ENCODE data around the gene ADM5. TPM values are rescaled to one million over a fixed set of nuclear protein-coding genes. Genes with fewer than 3 reads are reported as not detected.

Gene ADM5, protein sequence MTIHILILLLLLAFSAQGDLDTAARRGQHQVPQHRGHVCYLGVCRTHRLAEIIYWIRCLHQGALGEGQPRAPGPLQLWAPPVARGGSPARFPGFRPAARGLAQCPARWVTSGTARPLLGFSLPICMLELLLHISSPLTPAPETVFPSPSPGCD
- total RNA-seq: 1 to 10 TPM; 4.1 to 4.3 TPM

- H3K4me3 Mint-ChIP-seq: peak within 1 kb of the TSS; percentile 82
- peak within 1 kb of the TSS; percentile 65 for H3K27ac Mint-ChIP-seq
- peaks cover 7% of the 10 kb centered on the region for H3K36me3 Mint-ChIP-seq
- H3K9me3 Mint-ChIP-seq: no peaks in the 10 kb centered on the region
- DNase-seq (peak; percentile 66), ATAC-seq (ENCODE audit: low read depth) (peak; percentile 53)
- H3K27me3 Mint-ChIP-seq: peaks cover 19% of the 10 kb centered on the region
- POLR2A ChIA-PET: interaction anchor here (0.5 to 1.3 kb wide), 2 partner anchors 9 to 124 kb away, joined by 3 to 4 read pairs; partner anchors contain the start of gene FUZ
- peaks cover 19% of the 10 kb centered on the region for H3K4me1 Mint-ChIP-seq
Measured at GRCh38 chr19:49689133-49690078, at the start of gene ADM5. Gene ADM5, plus strand, starts transcription at chr19:49689594. Its CDS starts 244 bp downstream, at chr19:49689838.

DNA sequence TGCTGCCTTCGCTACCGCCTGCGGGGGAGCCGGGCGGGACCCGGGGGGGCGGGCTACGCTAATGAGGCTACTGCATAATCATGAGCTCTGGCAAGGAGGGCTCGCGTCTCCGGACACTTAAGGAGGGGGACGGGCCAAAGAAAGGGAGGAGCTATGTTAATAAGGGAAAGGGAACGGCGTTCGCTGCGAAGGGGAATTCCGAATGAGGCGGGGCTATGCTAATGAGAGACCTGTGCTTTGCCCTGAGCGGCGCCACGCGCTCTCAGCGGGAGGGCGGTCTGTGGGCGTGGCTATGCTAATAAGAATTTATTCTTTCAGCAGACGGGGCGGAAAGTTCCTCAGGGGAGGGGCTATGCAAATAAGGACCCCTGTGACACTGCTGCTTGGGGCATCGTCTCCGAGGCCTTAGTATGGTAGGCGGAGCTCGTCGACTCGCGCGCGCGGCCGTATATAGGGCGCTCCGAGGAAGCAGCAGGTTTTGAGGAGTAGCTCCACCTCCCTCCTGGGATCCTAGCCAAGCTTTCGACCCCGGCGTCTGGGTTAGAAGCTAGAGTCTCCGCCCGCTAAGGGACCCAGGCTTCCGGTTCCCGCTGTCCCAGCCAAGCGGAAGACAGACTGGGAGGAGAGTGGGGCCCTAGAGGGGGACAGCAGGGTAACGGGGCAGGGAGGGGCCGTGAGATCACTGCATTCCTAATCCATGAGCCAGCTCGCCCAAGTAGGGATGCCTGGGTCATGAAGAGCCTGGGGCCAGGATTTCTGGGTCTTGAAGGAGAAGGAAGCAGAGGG is 49.1 kb upstream of the ADM5 start, which contains the start of gene RRAS:
Gene RRAS, minus strand, starts transcription at position 31 of the 786 bp plus-strand sequence. CDS start 45 bp downstream, outside the sequence.
- peak within 1 kb of the TSS; percentile 94 for H3K4me3 Mint-ChIP-seq
- no peaks in the 10 kb centered on the region for H3K9me3 Mint-ChIP-seq
- peak within 1 kb of the TSS; percentile 98 for H3K27ac Mint-ChIP-seq
- POLR2A ChIA-PET: interaction anchor here (0.5 to 6.5 kb wide), 18 partner anchors 9 to 647 kb away, joined by 3 to 68 read pairs (median 3); partner anchors contain the start of genes BCL2L12, GYS1, IRF3 and NOSIP
- H3K27me3 Mint-ChIP-seq: peaks cover 18% of the 10 kb centered on the region
- peak; percentile 73 for ATAC-seq (ENCODE audit: low read depth)
- H3K4me1 Mint-ChIP-seq: peaks cover 44% of the 10 kb centered on the region
- peak; percentile 96 for DNase-seq
- H3K36me3 Mint-ChIP-seq: peaks cover 6% of the 10 kb centered on the region

GRCh38 chr19:49641688-49642491 is 47.5 kb upstream of the ADM5 start, which contains the start of gene SCAF1:
Gene SCAF1, plus strand, starts transcription at chr19:49642209. Its CDS starts 2,818 bp downstream, at chr19:49645027.
- Mint-ChIP-seq H3K36me3 (peaks cover 6% of the 10 kb centered on the region), H3K27me3 (peaks cover 16% of the 10 kb centered on the region), H3K4me3 (peak within 1 kb of the TSS; percentile 94), H3K9me3 (no peaks in the 10 kb centered on the region), H3K4me1 (peaks cover 45% of the 10 kb centered on the region), H3K27ac (peak within 1 kb of the TSS; percentile 98)
- DNase-seq: peak; percentile 100
- peak; percentile 52 for ATAC-seq (ENCODE audit: low read depth)
- POLR2A ChIA-PET: interaction anchor here (0.5 to 6.5 kb wide), 12 partner anchors 11 to 384 kb away, joined by 3 to 68 read pairs (median 4); partner anchors contain the start of genes BCL2L12, FUZ, IRF3 and NOSIP

DNA sequence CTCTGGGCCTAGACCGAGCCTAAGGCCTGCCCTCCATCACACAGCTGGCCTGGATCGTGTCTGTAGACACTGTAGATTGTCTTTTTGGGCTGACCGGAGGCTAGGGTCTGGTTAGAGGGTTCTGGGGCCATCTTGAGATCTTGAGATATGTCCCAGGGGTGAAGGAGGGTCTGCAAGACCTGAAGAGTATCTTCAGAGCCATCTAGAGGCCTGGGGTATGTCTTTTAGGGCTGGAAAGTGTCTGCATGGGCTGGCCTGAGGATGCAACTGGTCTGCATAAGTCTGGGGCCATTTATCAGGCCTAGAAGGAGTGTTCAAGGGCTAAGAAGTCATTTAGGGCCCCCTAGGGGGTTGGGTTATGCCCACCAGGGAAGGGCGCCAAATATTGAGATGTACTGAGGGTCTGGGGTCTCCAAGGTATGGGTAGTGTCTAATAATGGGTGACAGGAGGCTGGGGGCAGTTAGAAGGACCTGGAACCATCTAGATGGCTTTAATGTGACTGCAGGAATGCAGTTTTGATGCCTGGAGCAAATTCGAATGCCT is 46.8 kb upstream of the ADM5 start:
- Mint-ChIP-seq H3K4me3 (peak overlapping the region; percentile 94), H3K9me3 (no peaks in the 10 kb centered on the region), H3K36me3 (peaks cover 6% of the 10 kb centered on the region), H3K27ac (peak overlapping the region; percentile 95), H3K4me1 (peaks cover 45% of the 10 kb centered on the region), H3K27me3 (peaks cover 16% of the 10 kb centered on the region)
- ATAC-seq (ENCODE audit: low read depth) (no peak), DNase-seq (no peak)
- POLR2A ChIA-PET: interaction anchor here (0.5 to 6.5 kb wide), 11 partner anchors 11 to 383 kb away, joined by 3 to 68 read pairs (median 4); partner anchors contain the start of genes BCL2L12, FUZ, IRF3 and NOSIP

DNA sequence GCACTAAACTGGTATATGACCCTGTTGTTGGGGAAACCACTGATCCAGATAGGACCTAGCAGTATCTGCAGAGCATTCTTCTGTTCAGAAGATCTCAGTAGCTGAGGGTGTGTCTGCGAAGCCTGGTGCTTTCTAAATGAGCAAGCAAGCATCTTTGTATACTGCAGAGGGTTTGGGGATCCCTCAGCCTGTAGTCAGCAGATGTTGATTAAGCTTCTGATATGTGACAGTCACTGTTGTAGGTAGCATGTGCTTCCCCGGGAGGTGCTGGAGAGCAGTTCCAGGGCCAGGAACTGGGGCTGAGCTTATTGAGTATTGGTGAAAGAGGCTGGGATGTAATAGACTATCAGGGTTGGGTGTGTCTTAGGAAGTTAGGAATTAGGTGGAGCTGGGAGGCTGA is 45.9 kb upstream of the ADM5 start:
- peak overlapping the region; percentile 7 for H3K27ac Mint-ChIP-seq
- H3K9me3 Mint-ChIP-seq: no peaks in the 10 kb centered on the region
- peaks cover 40% of the 10 kb centered on the region for H3K4me1 Mint-ChIP-seq
- H3K27me3 Mint-ChIP-seq: peaks cover 12% of the 10 kb centered on the region
- H3K36me3 Mint-ChIP-seq: peaks cover 6% of the 10 kb centered on the region
- H3K4me3 Mint-ChIP-seq: peak overlapping the region; percentile 94
- ATAC-seq (ENCODE audit: low read depth): no peak
- POLR2A ChIA-PET: interaction anchor here (0.6 to 6.5 kb wide), 4 partner anchors 11 to 35 kb away, joined by 3 to 46 read pairs (median 4); partner anchors contain the start of genes BCL2L12 and IRF3
- DNase-seq: no peak

DNA sequence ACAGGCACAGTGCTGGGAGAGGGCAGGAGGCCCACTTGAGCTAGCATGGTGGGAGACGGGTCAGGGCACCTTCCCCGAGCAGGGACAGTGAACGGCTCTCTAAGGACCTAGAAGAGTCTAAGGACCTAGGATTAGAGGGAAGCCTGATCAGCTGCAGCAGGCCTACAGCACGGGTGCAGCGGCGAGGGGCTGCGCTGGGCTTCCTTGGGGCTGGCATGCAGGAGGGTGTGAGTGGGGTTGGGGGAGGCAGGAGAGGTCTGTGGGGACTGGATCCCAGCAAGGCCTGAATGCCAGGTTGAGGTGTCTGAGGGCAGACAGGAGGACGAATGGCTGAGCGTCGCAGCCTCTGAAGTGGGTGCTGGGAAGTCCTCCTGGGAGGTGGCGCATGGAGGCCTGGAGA is 43.8 kb upstream of the ADM5 start:
- Mint-ChIP-seq H3K27ac (no peak overlapping the region), H3K4me1 (peaks cover 29% of the 10 kb centered on the region), H3K36me3 (peaks cover 6% of the 10 kb centered on the region), H3K9me3 (no peaks in the 10 kb centered on the region), H3K27me3 (no peaks in the 10 kb centered on the region), H3K4me3 (no peak overlapping the region)
- POLR2A ChIA-PET: interaction anchor here (6.5 kb wide), 1 partner anchor 18 kb away, joined by 46 read pairs; the partner anchor contains the start of genes BCL2L12 and IRF3
- ATAC-seq (ENCODE audit: low read depth): no peak
- DNase-seq: no peak

GRCh38 chr19:49645995-49646394 is 43.4 kb upstream of the ADM5 start:
- DNase-seq (no peak), ATAC-seq (ENCODE audit: low read depth) (no peak)
- peaks cover 7% of the 10 kb centered on the region for H3K36me3 Mint-ChIP-seq
- no peaks in the 10 kb centered on the region for H3K9me3 Mint-ChIP-seq
- POLR2A ChIA-PET: interaction anchor here (6.5 kb wide), 1 partner anchor 18 kb away, joined by 46 read pairs; the partner anchor contains the start of genes BCL2L12 and IRF3
- H3K27ac Mint-ChIP-seq: no peak overlapping the region
- no peak overlapping the region for H3K4me3 Mint-ChIP-seq
- H3K27me3 Mint-ChIP-seq: no peaks in the 10 kb centered on the region
- peaks cover 25% of the 10 kb centered on the region for H3K4me1 Mint-ChIP-seq

DNA sequence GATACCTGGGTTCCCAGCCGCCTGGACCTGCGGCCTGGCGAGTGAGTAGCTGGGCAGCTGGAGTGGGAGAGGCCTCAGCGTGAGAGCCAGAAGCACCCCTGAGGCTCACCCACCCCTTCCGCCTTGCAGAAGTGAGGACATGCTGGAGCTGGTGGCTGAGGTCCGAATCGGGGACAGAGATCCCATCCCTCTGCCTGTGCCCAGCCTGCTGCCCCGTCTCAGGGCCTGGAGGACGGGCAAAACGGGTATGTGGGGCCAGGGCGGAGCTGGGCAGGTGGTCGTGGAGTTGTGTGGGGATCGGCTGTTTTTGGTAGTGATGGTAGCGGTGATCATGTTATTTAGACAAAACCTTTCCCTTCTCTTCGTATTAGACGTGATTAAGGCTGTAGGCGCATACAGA is 42.8 kb upstream of the ADM5 start:
- H3K4me1 Mint-ChIP-seq: peaks cover 23% of the 10 kb centered on the region
- DNase-seq (no peak), ATAC-seq (ENCODE audit: low read depth) (no peak)
- no peak overlapping the region for H3K27ac Mint-ChIP-seq
- H3K36me3 Mint-ChIP-seq: peaks cover 7% of the 10 kb centered on the region
- no peaks in the 10 kb centered on the region for H3K9me3 Mint-ChIP-seq
- H3K27me3 Mint-ChIP-seq: no peaks in the 10 kb centered on the region
- no peak overlapping the region for H3K4me3 Mint-ChIP-seq
- POLR2A ChIA-PET: interaction anchor here (0.5 kb wide), 1 partner anchor 30 kb away, joined by 3 read pairs; no protein-coding TSS in a partner anchor

GRCh38 chr19:49651029-49651819 is 38.2 kb upstream of the ADM5 start:
- ATAC-seq (ENCODE audit: low read depth) (no peak), DNase-seq (no peak)
- no peaks in the 10 kb centered on the region for H3K9me3 Mint-ChIP-seq
- peaks cover 2% of the 10 kb centered on the region for H3K36me3 Mint-ChIP-seq
- H3K4me3 Mint-ChIP-seq: no peak overlapping the region
- POLR2A ChIA-PET: no interaction called here
- no peaks in the 10 kb centered on the region for H3K27me3 Mint-ChIP-seq
- H3K4me1 Mint-ChIP-seq: no peaks in the 10 kb centered on the region
- H3K27ac Mint-ChIP-seq: no peak overlapping the region

DNA sequence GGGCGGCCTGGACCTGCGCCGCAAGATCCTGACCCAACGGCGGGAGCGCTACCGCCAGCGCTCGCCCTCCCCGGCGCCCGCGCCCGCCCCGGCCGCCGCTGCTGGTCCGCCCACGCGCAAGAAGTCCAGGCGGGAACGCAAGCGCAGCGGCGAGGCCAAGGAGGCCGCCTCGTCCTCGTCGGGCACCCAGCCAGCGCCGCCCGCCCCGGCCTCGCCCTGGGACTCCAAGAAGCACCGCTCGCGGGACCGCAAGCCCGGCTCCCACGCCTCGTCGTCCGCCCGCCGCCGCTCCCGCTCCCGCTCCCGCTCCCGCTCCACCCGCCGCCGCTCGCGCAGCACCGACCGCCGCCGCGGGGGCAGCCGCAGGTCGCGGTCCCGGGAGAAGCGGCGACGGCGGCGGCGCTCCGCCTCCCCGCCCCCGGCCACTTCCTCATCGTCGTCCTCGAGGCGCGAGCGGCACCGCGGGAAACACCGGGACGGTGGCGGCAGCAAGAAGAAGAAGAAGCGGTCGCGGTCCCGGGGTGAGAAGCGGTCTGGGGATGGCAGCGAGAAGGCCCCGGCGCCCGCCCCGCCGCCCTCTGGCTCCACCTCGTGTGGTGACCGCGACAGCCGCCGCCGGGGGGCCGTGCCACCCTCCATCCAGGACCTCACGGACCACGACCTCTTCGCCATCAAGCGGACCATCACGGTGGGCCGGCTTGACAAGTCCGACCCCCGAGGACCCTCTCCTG is 37.4 kb upstream of the ADM5 start:
- no peaks in the 10 kb centered on the region for H3K27me3 Mint-ChIP-seq

More for the DNA sequence above, 37.4 kb upstream of the ADM5 start:
- ATAC-seq (ENCODE audit: low read depth) (no peak), DNase-seq (no peak)
- Mint-ChIP-seq H3K4me3 (no peak overlapping the region), H3K9me3 (no peaks in the 10 kb centered on the region), H3K36me3 (peaks cover 5% of the 10 kb centered on the region), H3K4me1 (no peaks in the 10 kb centered on the region), H3K27ac (no peak overlapping the region)
- POLR2A ChIA-PET: no interaction called here
